PC-3 (cell line): ENCODE data around the gene PFAS. TPM values are rescaled to one million over a fixed set of nuclear protein-coding genes. Genes with fewer than 3 reads are reported as not detected.

Experiments used
- ATAC-seq: fragments of 200-7000 bp; cut with Tn5 transposase; 2 replicates; pipeline ENCODE4 v1.9.1; 2020; ENCODE audit warnings: mild to moderate bottlenecking, moderate library complexity
- BruUV-seq: library from RNA; stranded (reverse); fragments of 400-500 nt; replicated peaks from 2 replicates; lab custom pipeline; 2021; lab: Mats Ljungman, UMichigan
- CTCF ChIA-PET: fragments of 300-600 bp; sonication (Branson Sonifier 250); formaldehyde crosslinking; loops from one replicate; lab custom pipeline; 2022; ENCODE audit warnings: antibody characterized with exemption; lab: Charles Lee
- POLR2A ChIA-PET: fragments of 300-600 bp; sonication (Branson Sonifier 250); formaldehyde crosslinking; loops from one replicate; lab custom pipeline; 2022; ENCODE audit warnings: antibody characterized with exemption; ENCODE audit not compliant: unreplicated experiment; lab: Charles Lee
- DNase-seq: peaks from one replicate; pipeline ENCODE4 v3.0.0-alpha.2; 2015
- H2AFZ ChIP-seq: fragments of 300-600 bp; sonication (generic); 2 replicates; pipeline ENCODE4 v1.6.0; 2016; ENCODE audit warnings: antibody characterized with exemption, low read length
- H3F3A ChIP-seq: fragments of 300-600 bp; sonication (generic); one replicate; pipeline ENCODE4 v1.6.0; 2017; ENCODE audit warnings: antibody characterized with exemption, low read length, control low read depth, mild to moderate bottlenecking; ENCODE audit not compliant: unreplicated experiment
- H3K27ac ChIP-seq: fragments of 300-600 bp; sonication (generic); 2 replicates; pipeline ENCODE4 v1.5.1; 2016; ENCODE audit warnings: mild to moderate bottlenecking, low read length
- H3K27me3 ChIP-seq: fragments of 300-600 bp; sonication (generic); 2 replicates; pipeline ENCODE4 v1.6.1; 2016; ENCODE audit warnings: low read length, mixed read lengths
- H3K36me3 ChIP-seq: fragments of 300-600 bp; sonication (generic); 2 replicates; pipeline ENCODE4 v1.6.1; 2016; ENCODE audit warnings: low read depth, mixed run types, low read length, mixed read lengths
- H3K4me1 ChIP-seq: fragments of 300-600 bp; sonication (generic); 2 replicates; pipeline ENCODE4 v1.5.1; 2016; ENCODE audit warnings: low read length; ENCODE audit not compliant: insufficient read depth
- H3K4me2 ChIP-seq: fragments of 300-600 bp; sonication (generic); 2 replicates; pipeline ENCODE4 v1.6.0; 2016; ENCODE audit warnings: low read length
- H3K4me3 ChIP-seq: fragments of 300-600 bp; sonication (generic); 2 replicates; pipeline ENCODE4 v1.5.1; 2016; ENCODE audit warnings: mild to moderate bottlenecking, low read length, mixed read lengths
- H3K79me2 ChIP-seq: fragments of 300-600 bp; sonication (generic); 2 replicates; pipeline ENCODE4 v1.6.1; 2017; ENCODE audit warnings: low read length, mixed read lengths
- H3K9ac ChIP-seq: fragments of 300-600 bp; sonication (generic); 2 replicates; pipeline ENCODE4 v1.6.0; 2016; ENCODE audit warnings: mild to moderate bottlenecking, low read length
- H3K9me2 ChIP-seq: fragments of 300-600 bp; sonication (generic); replicated peaks from 2 replicates; pipeline ENCODE4 v1.6.1; 2016; ENCODE audit warnings: mixed run types, low read length, mixed read lengths
- H3K9me3 ChIP-seq: fragments of 300-600 bp; sonication (generic); 2 replicates; pipeline ENCODE4 v1.6.1; 2016; ENCODE audit warnings: low read length, mixed read lengths
- H4K20me1 ChIP-seq: fragments of 300-600 bp; sonication (generic); 2 replicates; pipeline ENCODE4 v1.6.1; 2016; ENCODE audit warnings: low read length, mixed read lengths
- EZH2 ChIP-seq: fragments of 300-600 bp; sonication (generic); IDR thresholded peaks from one replicate; pipeline ENCODE4 v1.6.1; 2017; ENCODE audit warnings: antibody characterized with exemption, mild to moderate bottlenecking, low read length; ENCODE audit not compliant: unreplicated experiment
- EZH2phosphoT487 ChIP-seq: fragments of 300-600 bp; sonication (generic); IDR thresholded peaks from 2 replicates; pipeline ENCODE4 v1.6.1; 2018; ENCODE audit warnings: mild to moderate bottlenecking, antibody characterized with exemption, low read length, borderline replicate concordance
- intact Hi-C: fragments of 100-400 bp; cut with micrococcal nuclease; formaldehyde crosslinking; loops from 2 replicates; pipeline ENCODE4 v1.9.0; 2023
- total RNA-seq: library from RNA; depleted of rRNA; stranded (reverse); fragments of >200 nt; gene quantifications from 2 replicates; pipeline ENCODE4 v1.2.3, GENCODE V29; 2014
- TF ChIP-seq, protein P1 (sequence below): fragments of 300-600 bp; sonication (generic); conservative IDR thresholded peaks from 2 replicates; pipeline ENCODE4 v1.5.1; 2017; ENCODE audit warnings: antibody characterized with exemption, low read depth, mild to moderate bottlenecking, low read length

The PFAS gene
- total RNA-seq, 1 experiment from 2014 or later, result 29.0 TPM

DNA sequence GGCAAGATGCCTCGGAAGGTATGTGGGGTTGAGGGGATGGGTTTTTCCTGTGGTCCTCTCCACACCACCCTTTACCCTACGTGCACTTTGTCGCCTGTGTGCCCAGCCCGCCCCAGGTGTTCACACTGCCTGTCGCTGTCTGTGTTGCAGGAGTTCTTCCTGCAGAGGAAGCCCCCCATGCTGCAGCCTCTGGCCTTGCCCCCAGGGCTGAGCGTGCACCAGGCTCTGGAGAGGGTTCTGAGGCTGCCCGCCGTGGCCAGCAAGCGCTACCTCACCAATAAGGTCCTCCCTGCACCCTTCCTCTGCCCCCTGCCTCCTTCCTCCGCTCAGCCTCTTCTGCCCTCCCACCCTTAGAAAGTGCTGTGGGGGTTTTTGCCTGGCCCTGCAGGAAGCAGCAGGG lies 15.2 kb downstream of the PFAS start:
- no peaks in the 10 kb centered on the region for H3F3A ChIP-seq
- no peaks in the 10 kb centered on the region for H3K9me3 ChIP-seq
- no peak for ATAC-seq
- intact Hi-C loops, result no loop called here
- ChIA-PET CTCF (no interaction called here), POLR2A (no interaction called here)
- no peaks in the 10 kb centered on the region for H3K79me2 ChIP-seq
- no peak overlapping the region for H3K4me2 ChIP-seq
- no peak for TF ChIP-seq EZH2
- TF ChIP-seq, protein P1, sequence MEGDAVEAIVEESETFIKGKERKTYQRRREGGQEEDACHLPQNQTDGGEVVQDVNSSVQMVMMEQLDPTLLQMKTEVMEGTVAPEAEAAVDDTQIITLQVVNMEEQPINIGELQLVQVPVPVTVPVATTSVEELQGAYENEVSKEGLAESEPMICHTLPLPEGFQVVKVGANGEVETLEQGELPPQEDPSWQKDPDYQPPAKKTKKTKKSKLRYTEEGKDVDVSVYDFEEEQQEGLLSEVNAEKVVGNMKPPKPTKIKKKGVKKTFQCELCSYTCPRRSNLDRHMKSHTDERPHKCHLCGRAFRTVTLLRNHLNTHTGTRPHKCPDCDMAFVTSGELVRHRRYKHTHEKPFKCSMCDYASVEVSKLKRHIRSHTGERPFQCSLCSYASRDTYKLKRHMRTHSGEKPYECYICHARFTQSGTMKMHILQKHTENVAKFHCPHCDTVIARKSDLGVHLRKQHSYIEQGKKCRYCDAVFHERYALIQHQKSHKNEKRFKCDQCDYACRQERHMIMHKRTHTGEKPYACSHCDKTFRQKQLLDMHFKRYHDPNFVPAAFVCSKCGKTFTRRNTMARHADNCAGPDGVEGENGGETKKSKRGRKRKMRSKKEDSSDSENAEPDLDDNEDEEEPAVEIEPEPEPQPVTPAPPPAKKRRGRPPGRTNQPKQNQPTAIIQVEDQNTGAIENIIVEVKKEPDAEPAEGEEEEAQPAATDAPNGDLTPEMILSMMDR, result no peak
- TF ChIP-seq EZH2phosphoT487, result no peak
- H3K4me1 ChIP-seq, result no peaks in the 10 kb centered on the region
- no peaks in the 10 kb centered on the region for H4K20me1 ChIP-seq
- H3K9ac ChIP-seq, result no peak overlapping the region
- no peak for DNase-seq
- BruUV-seq, result no TSS peak
- no peak overlapping the region for H3K4me3 ChIP-seq
- H3K9me2 ChIP-seq, result no peaks in the 10 kb centered on the region
- H3K27me3 ChIP-seq, result no peaks in the 10 kb centered on the region
- H3K36me3 ChIP-seq, result no peaks in the 10 kb centered on the region; the same call in 1 of the 2 replicates
- no peak overlapping the region for H2AFZ ChIP-seq
- H3K27ac ChIP-seq, result no peak overlapping the region

DNA sequence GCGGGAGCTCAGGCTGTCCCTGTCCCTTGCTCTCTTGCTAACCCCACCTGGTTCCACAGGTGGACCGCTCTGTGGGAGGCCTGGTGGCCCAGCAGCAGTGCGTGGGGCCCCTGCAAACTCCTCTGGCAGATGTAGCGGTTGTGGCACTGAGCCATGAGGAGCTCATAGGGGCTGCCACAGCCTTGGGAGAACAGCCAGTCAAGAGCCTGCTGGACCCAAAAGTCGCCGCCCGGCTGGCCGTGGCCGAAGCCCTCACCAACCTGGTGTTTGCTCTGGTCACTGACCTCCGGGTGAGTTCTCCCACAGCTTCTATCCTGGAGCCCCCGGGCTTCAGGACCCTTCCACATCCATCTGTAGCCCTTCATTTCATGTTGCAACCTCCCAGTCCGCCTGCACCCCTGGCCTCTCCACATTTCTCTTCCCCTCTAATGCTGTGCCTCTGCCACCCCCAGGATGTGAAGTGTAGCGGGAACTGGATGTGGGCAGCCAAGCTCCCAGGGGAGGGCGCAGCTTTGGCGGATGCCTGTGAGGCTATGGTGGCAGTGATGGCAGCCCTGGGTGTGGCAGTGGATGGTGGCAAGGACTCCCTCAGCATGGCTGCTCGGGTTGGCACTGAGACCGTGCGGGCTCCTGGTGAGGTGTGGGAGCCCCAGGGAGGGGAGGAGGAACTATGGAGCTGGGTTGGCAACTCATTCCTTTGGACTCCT lies 15.9 kb downstream of the PFAS start:
- no peaks in the 10 kb centered on the region for H3K27me3 ChIP-seq
- H2AFZ ChIP-seq, result no peak overlapping the region
- H3K4me3 ChIP-seq, result no peak overlapping the region
- ChIA-PET CTCF (no interaction called here), POLR2A (no interaction called here)
- H3K4me1 ChIP-seq, result no peaks in the 10 kb centered on the region
- no TSS peak for BruUV-seq
- H3F3A ChIP-seq, result no peaks in the 10 kb centered on the region
- no peaks in the 10 kb centered on the region for H3K9me3 ChIP-seq
- DNase-seq (no peak), ATAC-seq (no peak)
- intact Hi-C loops, result no loop called here
- no peak overlapping the region for H3K27ac ChIP-seq
- H3K36me3 ChIP-seq, result no peaks in the 10 kb centered on the region; the same call in 1 of the 2 replicates
- no peaks in the 10 kb centered on the region for H4K20me1 ChIP-seq
- H3K79me2 ChIP-seq, result no peaks in the 10 kb centered on the region
- TF ChIP-seq, protein P1, result no peak
- TF ChIP-seq EZH2phosphoT487 (no peak), EZH2 (no peak)
- H3K9ac ChIP-seq, result no peak overlapping the region
- no peak overlapping the region for H3K4me2 ChIP-seq
- no peaks in the 10 kb centered on the region for H3K9me2 ChIP-seq

DNA sequence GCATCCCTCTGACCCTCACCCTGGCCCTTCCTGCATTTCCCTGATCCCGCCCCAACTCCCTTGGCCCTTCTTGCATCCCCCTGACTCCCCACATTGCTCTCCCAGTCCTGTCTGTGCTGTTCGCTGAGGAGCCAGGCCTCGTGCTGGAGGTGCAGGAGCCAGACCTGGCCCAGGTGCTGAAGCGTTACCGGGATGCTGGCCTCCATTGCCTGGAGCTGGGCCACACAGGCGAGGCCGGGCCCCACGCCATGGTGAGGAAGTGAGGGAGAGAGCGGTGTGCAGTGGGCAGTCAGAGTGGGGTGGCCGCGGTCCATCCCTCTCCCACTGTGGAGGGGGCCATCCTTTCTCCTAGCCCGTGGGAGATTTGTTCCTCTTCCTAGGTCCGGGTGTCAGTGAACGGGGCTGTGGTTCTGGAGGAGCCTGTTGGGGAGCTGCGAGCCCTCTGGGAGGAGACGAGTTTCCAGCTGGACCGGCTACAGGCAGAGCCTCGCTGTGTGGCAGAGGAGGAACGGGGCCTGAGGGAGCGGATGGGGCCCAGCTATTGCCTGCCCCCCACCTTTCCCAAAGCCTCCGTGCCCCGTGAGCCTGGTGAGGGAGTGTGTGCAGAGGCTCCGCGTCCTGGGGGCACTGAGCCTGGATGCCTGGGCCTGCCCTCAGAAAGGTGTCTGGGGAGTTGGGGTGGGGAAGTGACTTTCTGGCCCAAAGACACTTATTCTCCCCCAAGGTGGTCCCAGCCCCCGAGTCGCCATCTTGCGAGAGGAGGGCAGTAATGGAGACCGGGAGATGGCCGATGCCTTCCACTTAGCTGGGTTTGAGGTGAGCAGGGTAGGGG lies 17.8 kb downstream of the PFAS start:
- TF ChIP-seq EZH2 (no peak), EZH2phosphoT487 (no peak)
- TF ChIP-seq, protein P1, result no peak
- Histone ChIP-seq H3K9ac (no peak overlapping the region), H3K9me2 (no peaks in the 10 kb centered on the region), H3F3A (no peaks in the 10 kb centered on the region), H3K36me3 (no peaks in the 10 kb centered on the region; the same call in 1 of the 2 replicates), H3K79me2 (no peaks in the 10 kb centered on the region), H3K27ac (no peak overlapping the region), H4K20me1 (no peaks in the 10 kb centered on the region), H3K4me3 (no peak overlapping the region), H3K4me2 (no peak overlapping the region), H2AFZ (no peak overlapping the region), H3K27me3 (no peaks in the 10 kb centered on the region), H3K9me3 (no peaks in the 10 kb centered on the region), H3K4me1 (no peaks in the 10 kb centered on the region)
- DNase-seq (no peak), ATAC-seq (no peak)
- intact Hi-C loops, result no loop called here
- ChIA-PET CTCF (no interaction called here), POLR2A (no interaction called here)
- no TSS peak for BruUV-seq
